Epithelial cell of esophagus (primary cell): ENCODE data around the gene ACOX2.

Experiments used
- DNase-seq: peaks from one replicate; pipeline ENCODE4 v3.0.0; 2010; ENCODE audit warnings: low read depth
- H3K4me3 ChIP-seq: 2 replicates; pipeline ENCODE4 v1.5.1; 2011; ENCODE audit warnings: mild to moderate bottlenecking, low read length, control low read depth
- CTCF ChIP-seq: IDR thresholded peaks from 2 replicates; pipeline ENCODE4 v1.5.1; 2011; ENCODE audit warnings: low read depth, mild to moderate bottlenecking, low read length, control low read depth, inconsistent platforms; ENCODE audit not compliant: insufficient read depth; ENCODE audit errors: missing control alignments

The ACOX2 gene

GRCh38 chr3:58572634-58573230 lies 35.7 kb upstream of the ACOX2 start:
- DNase-seq: no peak
- no peak for TF ChIP-seq CTCF

GRCh38 chr3:58572013-58572633 lies 35.1 kb upstream of the ACOX2 start:
- TF ChIP-seq CTCF: no peak
- peak; percentile 38 for DNase-seq
- no peak overlapping the region for H3K4me3 ChIP-seq

More at GRCh38 chr3:58572634-58573230, 35.7 kb upstream of the ACOX2 start:
- no peak overlapping the region for H3K4me3 ChIP-seq

- no peak for DNase-seq
- no peak overlapping the region for H3K4me3 ChIP-seq
- TF ChIP-seq CTCF: no peak
Observed at GRCh38 chr3:58570851-58571250, 33.9 kb upstream of the ACOX2 start.

- TF ChIP-seq CTCF: no peak
- DNase-seq: no peak
- no peak overlapping the region for H3K4me3 ChIP-seq
Observed at GRCh38 chr3:58569287-58570001, 32.5 kb upstream of the ACOX2 start.

- peak; percentile 89 for TF ChIP-seq CTCF
- H3K4me3 ChIP-seq: no peak overlapping the region
- DNase-seq: peak; percentile 62
Observed at GRCh38 chr3:58568572-58569286, 31.7 kb upstream of the ACOX2 start.

GRCh38 chr3:58567251-58567515 lies 30.2 kb upstream of the ACOX2 start:
- no peak for DNase-seq
- no peak for TF ChIP-seq CTCF
- no peak overlapping the region for H3K4me3 ChIP-seq
